Stomach (tissue), 4 donors: ENCODE measurements around the gene CDCA4.

Source experiments
- POLR2A ChIP-seq, 4 donors: fragments of 450-650 bp; IDR thresholded peaks; one replicate each; pipeline ENCODE4 v1.6.1; 2016; ENCODE audit warnings: antibody characterized with exemption in 4 of 4, control low read depth in 2 of 4, mild to moderate bottlenecking in 1 of 4, moderate library complexity in 1 of 4
- TF ChIP-seq, protein P1 (sequence below), 7 experiments: fragments of 450-650 bp in 4 of 7; fragments of 200-600 bp in 3 of 7; sonication (generic) in 3 of 7; IDR thresholded peaks; one replicate each; pipeline ENCODE4 v1.5.1; 2016 to 2019; ENCODE audit warnings: antibody characterized with exemption in 7 of 7, control low read depth in 2 of 7, mild to moderate bottlenecking in 1 of 7

GRCh38 chr14:105068818-105069217 lies 47.9 kb upstream of the CDCA4 start:
- TF ChIP-seq, protein P1, sequence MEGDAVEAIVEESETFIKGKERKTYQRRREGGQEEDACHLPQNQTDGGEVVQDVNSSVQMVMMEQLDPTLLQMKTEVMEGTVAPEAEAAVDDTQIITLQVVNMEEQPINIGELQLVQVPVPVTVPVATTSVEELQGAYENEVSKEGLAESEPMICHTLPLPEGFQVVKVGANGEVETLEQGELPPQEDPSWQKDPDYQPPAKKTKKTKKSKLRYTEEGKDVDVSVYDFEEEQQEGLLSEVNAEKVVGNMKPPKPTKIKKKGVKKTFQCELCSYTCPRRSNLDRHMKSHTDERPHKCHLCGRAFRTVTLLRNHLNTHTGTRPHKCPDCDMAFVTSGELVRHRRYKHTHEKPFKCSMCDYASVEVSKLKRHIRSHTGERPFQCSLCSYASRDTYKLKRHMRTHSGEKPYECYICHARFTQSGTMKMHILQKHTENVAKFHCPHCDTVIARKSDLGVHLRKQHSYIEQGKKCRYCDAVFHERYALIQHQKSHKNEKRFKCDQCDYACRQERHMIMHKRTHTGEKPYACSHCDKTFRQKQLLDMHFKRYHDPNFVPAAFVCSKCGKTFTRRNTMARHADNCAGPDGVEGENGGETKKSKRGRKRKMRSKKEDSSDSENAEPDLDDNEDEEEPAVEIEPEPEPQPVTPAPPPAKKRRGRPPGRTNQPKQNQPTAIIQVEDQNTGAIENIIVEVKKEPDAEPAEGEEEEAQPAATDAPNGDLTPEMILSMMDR (IDR thresholded peaks at IDR 0.05) = no peak
- TF ChIP-seq POLR2A (IDR thresholded peaks at IDR 0.05) = no peak
